HepG2 (cell line): ENCODE data around the gene SIRT7. TPM values are rescaled to one million over a fixed set of nuclear protein-coding genes. Genes with fewer than 3 reads are reported as not detected.

Source experiments
- ARNTL ChIP-seq: sonication (generic); formaldehyde crosslinking; IDR thresholded peaks from 2 replicates; pipeline ENCODE4 v1.4.0; 2020; ENCODE audit warnings: mild to moderate bottlenecking, missing genetic modification reagents
- CSRNP2 ChIP-seq: sonication (generic); formaldehyde crosslinking; conservative IDR thresholded peaks from 2 replicates; pipeline ENCODE4 v1.8.0; 2022; ENCODE audit warnings: low read depth, missing genetic modification reagents
- DMTF1 ChIP-seq: sonication (generic); formaldehyde crosslinking; IDR thresholded peaks from 2 replicates; pipeline ENCODE4 v1.4.0; 2020; ENCODE audit warnings: mild to moderate bottlenecking, missing genetic modification reagents
- HNRNPL ChIP-seq: fragments of 200-400 bp; formaldehyde crosslinking; IDR thresholded peaks from 2 replicates; pipeline ENCODE4 v1.6.1; 2017; ENCODE audit warnings: mild to moderate bottlenecking, low read depth, low read length
- IRF9 ChIP-seq: sonication (generic); formaldehyde crosslinking; IDR thresholded peaks from 2 replicates; pipeline ENCODE4 v1.8.0; 2022; ENCODE audit warnings: missing genetic modification reagents, mild to moderate bottlenecking, borderline replicate concordance
- KDM6A ChIP-seq: IDR thresholded peaks from 2 replicates; pipeline ENCODE4 v1.6.1; 2016; ENCODE audit warnings: low read depth
- KLF15 ChIP-seq: sonication (generic); formaldehyde crosslinking; IDR thresholded peaks from 2 replicates; pipeline ENCODE4 v1.8.1; 2023; ENCODE audit warnings: borderline replicate concordance, mild to moderate bottlenecking, inconsistent platforms, missing genetic modification reagents, mixed read lengths
- PATZ1 ChIP-seq: sonication (generic); formaldehyde crosslinking; IDR thresholded peaks from 2 replicates; pipeline ENCODE4 v1.4.0; 2020; ENCODE audit warnings: missing genetic modification reagents
- RBM22 ChIP-seq: fragments of 200-400 bp; formaldehyde crosslinking; optimal IDR thresholded peaks from 2 replicates; pipeline ENCODE3; 2017; ENCODE audit warnings: mild to moderate bottlenecking, low read length, moderate library complexity
- SMAD1 ChIP-seq: sonication (generic); formaldehyde crosslinking; IDR thresholded peaks from 2 replicates; pipeline ENCODE4 v1.4.0; 2020; ENCODE audit warnings: missing genetic modification reagents, low read depth, mild to moderate bottlenecking, borderline replicate concordance
- SMAD3 ChIP-seq: sonication (generic); formaldehyde crosslinking; IDR thresholded peaks from 2 replicates; pipeline ENCODE4 v1.4.0; 2020; ENCODE audit warnings: missing genetic modification reagents
- TBX2 ChIP-seq: sonication (generic); formaldehyde crosslinking; IDR thresholded peaks from 2 replicates; pipeline ENCODE4 v1.5.0; 2020; ENCODE audit warnings: missing genetic modification reagents, mild to moderate bottlenecking, borderline replicate concordance
- TCF7 ChIP-seq: sonication (generic); IDR thresholded peaks from 2 replicates; pipeline ENCODE4 v1.6.1; 2016; ENCODE audit warnings: antibody characterized with exemption, low read depth
- ZNF232 ChIP-seq: sonication (generic); formaldehyde crosslinking; IDR thresholded peaks from 2 replicates; pipeline ENCODE4 v1.4.0; 2020; ENCODE audit warnings: missing genetic modification reagents, borderline replicate concordance
- ZNF275 ChIP-seq: sonication (generic); formaldehyde crosslinking; IDR thresholded peaks from 2 replicates; pipeline ENCODE4 v1.8.0; 2022; ENCODE audit warnings: missing genetic modification reagents, mild to moderate bottlenecking, inconsistent platforms, borderline replicate concordance
- ZNF547 ChIP-seq: sonication (generic); formaldehyde crosslinking; IDR thresholded peaks from 2 replicates; pipeline ENCODE4 v1.5.1; 2020; ENCODE audit warnings: mild to moderate bottlenecking, missing genetic modification reagents
- ZNF576 ChIP-seq: sonication (generic); formaldehyde crosslinking; IDR thresholded peaks from 2 replicates; pipeline ENCODE4 v1.4.0; 2020; ENCODE audit warnings: mild to moderate bottlenecking, missing genetic modification reagents
- ZNF598 ChIP-seq: sonication (generic); formaldehyde crosslinking; IDR thresholded peaks from 2 replicates; pipeline ENCODE4 v1.5.1; 2020; ENCODE audit warnings: mild to moderate bottlenecking, missing genetic modification reagents, borderline replicate concordance
- ZNF607 ChIP-seq: sonication (generic); formaldehyde crosslinking; IDR thresholded peaks from 2 replicates; pipeline ENCODE4 v1.5.1; 2020; ENCODE audit warnings: missing genetic modification reagents, mild to moderate bottlenecking, borderline replicate concordance
- polyA plus RNA-seq, 8 experiments: library from polyadenylated mRNA; depleted of rRNA in 3 of 8; stranded (reverse) in 7 of 8; unstranded in 1 of 8; fragments of >200 nt; fragmentation: Illumina TruSeq in 4 of 8; extraction: Trizol in 4 of 8; gene quantifications; 2 replicates each; pipeline versions ENCODE4 v1.2.1 to v1.2.3, GENCODE V29; 2011 to 2016; ENCODE audit warnings: low read depth in 4 of 8, missing spikeins in 1 of 8, mixed read lengths in 1 of 8; ENCODE audit not compliant: insufficient read depth in 1 of 8
- total RNA-seq, 5 experiments: library from RNA; depleted of rRNA; stranded (reverse); fragments of >200 nt; fragmentation: Illumina TruSeq; extraction: Trizol; gene quantifications; 2 replicates each; pipeline ENCODE4 v1.2.3, GENCODE V29; 2016; ENCODE audit warnings: low read depth in 1 of 5

SIRT7 gene
- total and polyA plus RNA-seq, 2 of the 13 experiments (the other 11 are each of a cell fraction or from before 2014, with no cell fraction given) = 8.3 to 24.8 TPM

- TF ChIP-seq ARNTL (CRISPR knock-in tag) (peak; percentile 62), SMAD3 (CRISPR knock-in tag) (no peak), TCF7 (no peak), KLF15 (CRISPR knock-in tag) (0 out of 2 replicates have a peak, but pooled peaks have one; percentile 21), DMTF1 (CRISPR knock-in tag) (0 out of 2 replicates have a peak, but pooled peaks have one; percentile 64), ZNF547 (CRISPR knock-in tag) (0 out of 2 replicates have a peak, but pooled peaks have one; percentile 40), PATZ1 (CRISPR knock-in tag) (no peak), ZNF275 (CRISPR knock-in tag) (peak; percentile 43), TBX2 (peak; percentile 61; the same call in 1 of the 2 replicates), ZNF232 (CRISPR knock-in tag) (no peak; the same call in 1 of the 2 replicates), HNRNPL (no peak), ZNF607 (0 out of 2 replicates have a peak, but pooled peaks have one; percentile 6), SMAD1 (0 out of 2 replicates have a peak, but pooled peaks have one; percentile 14), ZNF576 (no peak), CSRNP2 (CRISPR knock-in tag) (no peak), KDM6A (CRISPR knock-in tag) (no peak), RBM22 (peak; percentile 80), IRF9 (CRISPR knock-in tag) (peak; percentile 75), ZNF598 (CRISPR knock-in tag) (0 out of 2 replicates have a peak, but pooled peaks have one; percentile 72)
Observed at GRCh38 chr17:81960130-81960958, 42.4 kb upstream of the SIRT7 start (continued).
